K562 (cell line): ENCODE measurements around the gene HCN3. TPM values are rescaled to one million over a fixed set of nuclear protein-coding genes. Genes with fewer than 3 reads are reported as not detected.
A peak's percentile ranks its signal among the peaks of the same experiment; 100 is the strongest.

Source experiments
- ATAC-seq: fragments of 200-7000 bp; cut with Tn5 transposase; 3 replicates; pipeline ENCODE4 v1.9.1; 2020; ENCODE audit warnings: moderate library complexity
- BruUV-seq: library from RNA; stranded (reverse); fragments of 400-500 nt; replicated peaks from 2 replicates; lab custom pipeline; 2021; lab: Mats Ljungman, UMichigan
- CTCF ChIA-PET: fragments of 300-600 bp; formaldehyde crosslinking; extraction: SDS; loops from one replicate; lab custom pipeline; 2021; ENCODE audit warnings: low intra/inter-chr PET ratio; lab: Yijun Ruan, JAX
- POLR2A ChIA-PET: fragments of 300-600, 350-650 bp; sonication (Branson Sonifier 250); formaldehyde crosslinking; extraction: SDS; loops from one replicate; lab custom pipeline; 2021; ENCODE audit warnings: antibody characterized with exemption, inconsistent platforms; lab: Yijun Ruan, JAX
- DNase-seq, 4 experiments: peaks; one replicate each; pipeline versions ENCODE4 v3.0.0 to v3.0.0-alpha.2; 2011 to 2018; ENCODE audit warnings: low spot score in 3 of 4, mixed read lengths in 3 of 4; ENCODE audit errors: extremely low read depth in 1 of 4
- FAIRE-seq: peaks from 2 replicates; lab custom pipeline; 2011; peaks lifted over from hg19 to GRCh38; lab: Jason Lieb, UNC
- H2AFZ ChIP-seq: 2 replicates; pipeline ENCODE4 v1.6.0; 2011; ENCODE audit warnings: low read depth, low read length, control low read depth, inconsistent platforms
- H3K27ac ChIP-seq: fragments of 200-600 bp; 3 replicates; pipeline ENCODE4 v1.8.0; 2011; ENCODE audit warnings: low read depth, mild to moderate bottlenecking, control low read depth, inconsistent platforms, low read length, moderate library complexity, mixed read lengths; ENCODE audit errors: extremely low read depth
- H3K27me3 ChIP-seq, 2 experiments: fragments of 300-600 bp in 1 of 2; 2 replicates in 1 of 2; 3 replicates in 1 of 2; pipeline versions ENCODE4 v1.6.0 to v1.8.0; 2011; ENCODE audit warnings: inconsistent platforms in 2 of 2, low read length in 2 of 2, mild to moderate bottlenecking in 1 of 2, mixed read lengths in 1 of 2, moderate library complexity in 1 of 2; ENCODE audit not compliant: control insufficient read depth in 2 of 2, insufficient read depth in 2 of 2
- H3K36me3 ChIP-seq: fragments of 300-600 bp; 3 replicates; pipeline ENCODE4 v1.8.0; 2011; ENCODE audit warnings: mild to moderate bottlenecking, low read length, inconsistent platforms; ENCODE audit not compliant: control insufficient read depth, insufficient read depth
- H3K4me1 ChIP-seq, 2 experiments: fragments of 200-600 bp in 1 of 2; replicated peaks in 1 of 2; 2 replicates in 1 of 2; 3 replicates in 1 of 2; pipeline versions ENCODE4 v1.5.1 to v1.8.0; 2011; ENCODE audit warnings: inconsistent platforms in 2 of 2, low read length in 2 of 2, mild to moderate bottlenecking in 1 of 2, mixed read lengths in 1 of 2, moderate library complexity in 1 of 2; ENCODE audit not compliant: control insufficient read depth in 2 of 2, insufficient read depth in 2 of 2
- H3K4me2 ChIP-seq: 2 replicates; pipeline ENCODE4 v1.6.1; 2011; ENCODE audit warnings: low read length, control low read depth, inconsistent platforms, mixed read lengths; ENCODE audit not compliant: insufficient read depth
- H3K4me3 ChIP-seq: fragments of 200-600 bp; sonication (generic), shearing (Covaris generic); 2 replicates; pipeline ENCODE4 v1.5.1; 2016; ENCODE audit warnings: control low read depth, inconsistent platforms
- H3K79me2 ChIP-seq: fragments of 200-600 bp; 3 replicates; pipeline ENCODE4 v1.8.0; 2011; ENCODE audit warnings: low read length, inconsistent platforms; ENCODE audit not compliant: control insufficient read depth, insufficient read depth
- H3K9ac ChIP-seq, 2 experiments: 2 replicates each; pipeline versions ENCODE4 v1.6.0 to v1.6.1; 2011; ENCODE audit warnings: low read depth in 2 of 2, low read length in 2 of 2, control low read depth in 1 of 2, inconsistent platforms in 1 of 2, mild to moderate bottlenecking in 1 of 2, mixed read lengths in 1 of 2; ENCODE audit not compliant: insufficient read depth in 1 of 2
- H3K9me1 ChIP-seq: one replicate; pipeline ENCODE4 v1.6.0; 2011; ENCODE audit warnings: inconsistent platforms, mild to moderate bottlenecking, low read length, moderate library complexity; ENCODE audit not compliant: control insufficient read depth, insufficient read depth
- H3K9me3 ChIP-seq: replicated peaks from 2 replicates; pipeline ENCODE4 v1.5.1; 2011; ENCODE audit warnings: low read depth, low read length, inconsistent platforms; ENCODE audit not compliant: control insufficient read depth, insufficient read depth
- H4K20me1 ChIP-seq: replicated peaks from 2 replicates; pipeline ENCODE4 v1.6.1; 2011; ENCODE audit warnings: low read length, inconsistent platforms, mixed read lengths; ENCODE audit not compliant: control insufficient read depth, insufficient read depth
- HNRNPLL ChIP-seq: fragments of 200-400 bp; formaldehyde crosslinking; IDR thresholded peaks from 2 replicates; pipeline ENCODE4 v1.6.1; 2017; ENCODE audit warnings: low read length, low read depth, mild to moderate bottlenecking; ENCODE audit not compliant: poor library complexity, severe bottlenecking
- NELFE ChIP-seq: IDR thresholded peaks from 2 replicates; pipeline ENCODE4 v1.6.1; 2011; ENCODE audit warnings: mild to moderate bottlenecking; ENCODE audit not compliant: insufficient read depth, insufficient read length
- POLR2G ChIP-seq: fragments of 200-400 bp; formaldehyde crosslinking; IDR thresholded peaks from 2 replicates; pipeline ENCODE4 v1.6.1; 2017; ENCODE audit warnings: low read depth, mild to moderate bottlenecking, antibody characterized with exemption, low read length, moderate library complexity
- SFPQ ChIP-seq: fragments of 200-400 bp; formaldehyde crosslinking; IDR thresholded peaks from 2 replicates; pipeline ENCODE4 v1.6.1; 2017; ENCODE audit warnings: mild to moderate bottlenecking, low read depth, low read length, moderate library complexity
- SRSF7 ChIP-seq: fragments of 200-400 bp; formaldehyde crosslinking; optimal IDR thresholded peaks from 2 replicates; pipeline ENCODE3; 2017; ENCODE audit warnings: mild to moderate bottlenecking, low read depth, low read length
- whole genome bisulfite sequencing: fragments of 100-300 bp; shearing (Covaris generic); methylation state at CpG from one replicate; pipeline ENCODE4 v1.1.6; 2016; ENCODE audit warnings: low coverage, mixed read lengths; ENCODE audit not compliant: insufficient coverage; ENCODE audit errors: missing lambda C conversion rate; 5-methylcytosine and 5-hydroxymethylcytosine counted together
- in situ Hi-C: fragments of 300-500 bp; cut with MboI; formaldehyde crosslinking; loops from 4 replicates; pipeline ENCODE4 v1.15.0; 2018; ENCODE audit warnings: inconsistent platforms, mixed read lengths
- intact Hi-C: fragments of 100-400 bp; cut with micrococcal nuclease; formaldehyde crosslinking; loops from 2 replicates; pipeline ENCODE4 v1.14.2; 2022
- polyA plus RNA-seq, 8 experiments: library from polyadenylated mRNA; depleted of rRNA in 4 of 8; stranded (reverse) in 5 of 8; unstranded in 3 of 8; fragments of >200 nt; fragmentation: Nextera tagmentation in 2 of 8; fragmentation: Illumina TruSeq in 1 of 8; extraction: Ambion mirVana in 2 of 8; extraction: Trizol in 1 of 8; gene quantifications; 2 replicates each; pipeline versions ENCODE4 v1.2.1 to v1.2.3, GENCODE V29; 2011 to 2014; ENCODE audit warnings: inconsistent platforms in 1 of 8, missing spikeins in 1 of 8
- total RNA-seq, 7 experiments: library from RNA; depleted of rRNA in 6 of 7; stranded (reverse); fragments of >200 nt in 6 of 7; fragmentation: Illumina TruSeq in 2 of 7; extraction: Trizol in 2 of 7; gene quantifications; 2 replicates each; pipeline versions ENCODE4 v1.2.1 to v1.2.3, GENCODE V29; 2011 to 2021; ENCODE audit warnings: low replicate concordance in 1 of 7

Gene HCN3
- total and polyA plus RNA-seq, 9 of the 15 experiments (the other 6 are each of a cell fraction or from before 2014, with no cell fraction given), result 0.91 to 9.7 (median 3.9) TPM

GRCh38 chr1:155284476-155284875, 7.2 kb downstream of the HCN3 start:
- Histone ChIP-seq H3K36me3 (peaks cover 20% of the 10 kb centered on the region; the same call in 2 of the 3 replicates), H3K27ac (no peak overlapping the region), H3K9me3 (no peaks in the 10 kb centered on the region), H3K4me1 (peaks cover 0 to 35% of the 10 kb centered on the region in 2 experiments; a peak in 3 of 5 replicates), H3K79me2 (no peaks in the 10 kb centered on the region), H3K9me1 (no peaks in the 10 kb centered on the region), H3K27me3 (no peaks in the 10 kb centered on the region), H3K4me2 (no peak overlapping the region), H2AFZ (no peak overlapping the region), H3K9ac (peak overlapping the region in 1 of 2 experiments; percentile 85; a peak in 2 of 4 replicates), H4K20me1 (no peaks in the 10 kb centered on the region; the same call in 1 of the 2 replicates), H3K4me3 (no peak overlapping the region)
- whole genome bisulfite sequencing, result 77% methylated on average over 8 of the region's 12 CpGs
- TSS peak; percentile 28 for BruUV-seq
- intact Hi-C loops, result no loop called here
- DNase-seq (no peak), ATAC-seq (no peak), FAIRE-seq (no peak)
- in situ Hi-C loops, result no loop called here
- ChIA-PET CTCF (no interaction called here), POLR2A (interaction anchor here (0.5 kb wide), 1 partner anchor 17 kb away, joined by 3 read pairs; the partner anchor contains the start of gene PKLR)
- TF ChIP-seq NELFE (no peak), HNRNPLL (no peak), SFPQ (no peak), SRSF7 (no peak), POLR2G (0 out of 2 replicates have a peak, but pooled peaks have one; percentile 39)
